ENCODE data around the gene SUSD6. TPM values are rescaled to one million over a fixed set of nuclear protein-coding genes. Genes with fewer than 3 reads are reported as not detected.
A peak's percentile ranks its signal among the peaks of the same experiment; 100 is the strongest.

SUSD6 gene
- total RNA-seq, 1 donor from 2014 or later = 34.7 TPM

DNA sequence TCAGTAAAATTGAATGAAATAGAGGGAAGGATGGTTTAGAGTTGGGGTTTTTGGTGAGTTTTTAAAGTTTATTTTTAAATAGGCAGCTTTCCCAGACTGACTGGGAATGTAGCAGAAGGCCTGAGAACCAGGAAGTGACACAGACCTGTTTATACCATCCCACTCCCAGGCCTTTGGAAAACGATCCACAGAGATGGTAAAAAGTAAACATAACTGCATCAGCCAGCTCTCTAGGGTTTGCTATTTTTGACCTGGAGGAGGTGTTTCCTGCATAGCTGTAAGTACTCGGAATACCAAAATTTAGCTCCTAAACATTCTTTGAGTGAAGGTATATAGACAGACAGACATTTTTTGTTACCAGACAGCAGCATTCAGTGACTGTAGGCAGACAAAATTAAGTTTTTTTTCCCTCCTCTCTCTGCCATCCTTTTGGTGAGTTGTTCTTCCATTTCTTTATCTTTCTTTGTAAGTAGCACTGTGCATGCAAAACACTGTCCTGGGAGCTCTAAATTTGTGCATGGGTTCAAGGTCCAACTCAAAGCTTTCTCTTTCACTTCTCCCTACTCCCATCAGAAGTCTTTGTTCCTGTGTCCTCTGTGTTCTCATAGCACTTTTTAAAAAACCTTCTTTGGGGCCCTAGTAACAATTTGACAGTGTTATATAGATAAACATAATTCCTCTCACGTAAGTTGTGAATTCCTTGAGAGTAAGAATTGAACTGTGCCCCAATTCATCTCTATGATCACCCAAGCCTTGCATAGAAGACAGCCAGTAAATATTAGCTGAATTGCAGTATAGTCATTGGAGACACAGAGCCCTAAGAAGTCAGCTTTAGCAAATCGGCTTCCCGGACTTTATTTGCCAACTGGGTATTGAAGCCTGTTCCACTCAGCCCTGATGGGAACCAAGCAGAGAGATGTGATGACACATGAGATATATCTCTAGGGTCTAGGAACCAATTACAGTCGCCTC, 37.4 kb downstream of the SUSD6 start:
- Mint-ChIP-seq H3K36me3 (peaks cover 4% of the 10 kb centered on the region), H3K4me1 (peaks cover 46% of the 10 kb centered on the region), H3K27me3 (ENCODE audit: low read depth) (no peaks in the 10 kb centered on the region), H3K9me3 (no peaks in the 10 kb centered on the region), H3K4me3 (no peak overlapping the region), H3K27ac (peak overlapping the region; percentile 13)
- TF ChIP-seq CTCF (IDR thresholded peaks at IDR 0.05; ENCODE audit: unreplicated experiment) = no peak
- DNase-seq (ENCODE audit: low spot score in 2 of 2, unreplicated experiment in 2 of 2) = no peak

- Mint-ChIP-seq H3K4me3 (no peak overlapping the region), H3K27me3 (ENCODE audit: low read depth) (no peaks in the 10 kb centered on the region), H3K36me3 (peaks cover 3% of the 10 kb centered on the region), H3K27ac (peak overlapping the region; percentile 81), H3K4me1 (peaks cover 47% of the 10 kb centered on the region), H3K9me3 (no peaks in the 10 kb centered on the region)
- TF ChIP-seq CTCF (IDR thresholded peaks at IDR 0.05; ENCODE audit: unreplicated experiment) = no peak
- no peak for DNase-seq (ENCODE audit: low spot score in 2 of 2, unreplicated experiment in 2 of 2)
These were observed 39.6 kb downstream of the SUSD6 start for GRCh38 chr14:69650948-69651369.

GRCh38 chr14:69651664-69652063, 40.3 kb downstream of the SUSD6 start:
- H3K4me1 Mint-ChIP-seq = peaks cover 47% of the 10 kb centered on the region
- no peaks in the 10 kb centered on the region for H3K9me3 Mint-ChIP-seq
- H3K27me3 Mint-ChIP-seq (ENCODE audit: low read depth) = no peaks in the 10 kb centered on the region
- no peaks in the 10 kb centered on the region for H3K36me3 Mint-ChIP-seq
- no peak for TF ChIP-seq CTCF (IDR thresholded peaks at IDR 0.05; ENCODE audit: unreplicated experiment)
- peak overlapping the region; percentile 81 for H3K27ac Mint-ChIP-seq
- DNase-seq (ENCODE audit: low spot score in 2 of 2, unreplicated experiment in 2 of 2) = no peak
- H3K4me3 Mint-ChIP-seq = no peak overlapping the region

DNA sequence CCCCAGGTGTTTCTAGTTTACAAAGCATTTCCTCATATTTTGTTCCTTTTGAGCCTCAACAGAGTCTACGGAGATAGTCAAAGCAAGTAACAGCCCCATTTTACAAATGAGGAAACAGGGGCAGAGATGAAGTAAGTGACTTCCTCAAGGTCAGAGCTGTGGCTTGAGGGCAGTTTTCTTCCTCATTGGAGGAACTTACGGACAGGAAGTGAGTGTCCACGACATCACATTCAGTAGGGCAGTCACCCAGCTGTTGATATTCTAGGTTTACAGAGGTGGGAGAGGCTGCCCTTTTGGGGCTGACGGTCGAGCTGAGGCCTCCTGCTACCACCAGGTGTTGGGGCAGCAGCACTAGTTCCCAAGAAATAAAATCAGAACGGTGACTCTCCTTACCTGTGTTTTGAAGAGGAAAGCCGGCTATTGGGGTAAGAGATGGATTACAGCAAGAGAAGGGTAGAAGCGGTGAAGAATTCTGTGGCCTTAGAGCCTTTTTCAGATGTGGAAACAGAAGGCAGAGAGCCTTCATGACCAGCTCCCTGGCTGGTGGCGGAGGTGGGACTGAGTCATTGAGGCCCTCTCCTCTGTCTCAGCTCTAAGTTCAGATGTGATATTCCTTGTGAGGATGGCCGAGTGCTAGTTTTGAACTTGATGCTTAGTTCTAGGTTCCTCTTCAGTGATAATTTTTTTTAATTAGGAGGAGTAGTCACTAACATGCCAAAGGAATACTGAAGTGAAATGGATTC, 41.7 kb downstream of the SUSD6 start:
- no peak for TF ChIP-seq CTCF (IDR thresholded peaks at IDR 0.05; ENCODE audit: unreplicated experiment)
- peak overlapping the region; percentile 14 for H3K27ac Mint-ChIP-seq
- no peak overlapping the region for H3K4me3 Mint-ChIP-seq
- H3K36me3 Mint-ChIP-seq = no peaks in the 10 kb centered on the region
- no peak for DNase-seq (ENCODE audit: low spot score in 2 of 2, unreplicated experiment in 2 of 2)
- H3K9me3 Mint-ChIP-seq = no peaks in the 10 kb centered on the region
- H3K27me3 Mint-ChIP-seq (ENCODE audit: low read depth) = no peaks in the 10 kb centered on the region
- H3K4me1 Mint-ChIP-seq = peaks cover 55% of the 10 kb centered on the region

GRCh38 chr14:69654116-69654515, 42.7 kb downstream of the SUSD6 start:
- Mint-ChIP-seq H3K36me3 (peaks cover 3% of the 10 kb centered on the region), H3K27ac (peak overlapping the region; percentile 40), H3K9me3 (no peaks in the 10 kb centered on the region), H3K4me3 (no peak overlapping the region), H3K4me1 (peaks cover 57% of the 10 kb centered on the region), H3K27me3 (ENCODE audit: low read depth) (no peaks in the 10 kb centered on the region)
- no peak for DNase-seq (ENCODE audit: low spot score in 2 of 2, unreplicated experiment in 2 of 2)
- TF ChIP-seq CTCF (IDR thresholded peaks at IDR 0.05; ENCODE audit: unreplicated experiment) = no peak

Measured in mesothelial cell of epicardium (in vitro differentiated cells).